Neural cell (in vitro differentiated cells): ENCODE measurements around the gene HIVEP3. TPM values are rescaled to one million over a fixed set of nuclear protein-coding genes. Genes with fewer than 3 reads are reported as not detected.

ENCODE experiments used
- H2AFZ ChIP-seq: fragments of 200-600, 300-800 bp; sonication (generic), shearing (Covaris generic); 2 replicates; pipeline ENCODE4 v1.6.0; 2014; ENCODE audit warnings: low read depth, mild to moderate bottlenecking, antibody characterized with exemption, low read length, moderate library complexity
- H3F3A ChIP-seq: fragments of 200-600 bp; shearing (Covaris generic); 2 replicates; pipeline ENCODE4 v1.6.1; 2016; ENCODE audit warnings: mild to moderate bottlenecking, moderate library complexity, mixed read lengths, antibody characterized with exemption, low read length; ENCODE audit not compliant: insufficient read depth, poor library complexity, severe bottlenecking
- H3K27ac ChIP-seq: fragments of 200-600, 300-800 bp; sonication (generic), shearing (Covaris generic); 2 replicates; pipeline ENCODE4 v1.5.1; 2014; ENCODE audit warnings: mild to moderate bottlenecking, low read length, moderate library complexity
- H3K27me3 ChIP-seq: fragments of 300-800, 200-600 bp; sonication (generic), shearing (Covaris generic); 2 replicates; pipeline ENCODE4 v1.6.0; 2014; ENCODE audit warnings: mild to moderate bottlenecking, low read depth, low read length, moderate library complexity; ENCODE audit not compliant: insufficient read depth
- H3K36me3 ChIP-seq: fragments of 300-800, 200-600 bp; sonication (generic), shearing (Covaris generic); 2 replicates; pipeline ENCODE4 v1.5.1; 2014; ENCODE audit warnings: mild to moderate bottlenecking, antibody characterized with exemption, low read length, moderate library complexity; ENCODE audit not compliant: insufficient read depth
- H3K4me2 ChIP-seq: fragments of 300-800, 200-600 bp; sonication (generic), shearing (Covaris generic); 2 replicates; pipeline ENCODE4 v1.6.0; 2014; ENCODE audit warnings: mild to moderate bottlenecking, low read length
- H3K4me3 ChIP-seq: fragments of 300-800, 200-600 bp; sonication (generic), shearing (Covaris generic); 2 replicates; pipeline ENCODE4 v1.5.1; 2014; ENCODE audit warnings: mild to moderate bottlenecking, low read length, moderate library complexity
- H3K79me2 ChIP-seq: fragments of 200-600 bp; shearing (Covaris generic); replicated peaks from 2 replicates; pipeline ENCODE4 v1.6.0; 2014; ENCODE audit warnings: mild to moderate bottlenecking, low read length, moderate library complexity; ENCODE audit not compliant: insufficient read depth
- H3K9ac ChIP-seq: fragments of 300-800, 200-600 bp; sonication (generic), shearing (Covaris generic); 2 replicates; pipeline ENCODE4 v1.6.1; 2016; ENCODE audit warnings: mild to moderate bottlenecking, low read length, mixed read lengths
- H3K9me2 ChIP-seq: fragments of 200-600 bp; shearing (Covaris generic); 2 replicates; pipeline ENCODE4 v1.6.1; 2016; ENCODE audit warnings: mild to moderate bottlenecking, low read length, mixed read lengths; ENCODE audit not compliant: insufficient read depth
- H3K9me3 ChIP-seq: fragments of 200-600, 300-800 bp; sonication (generic), shearing (Covaris generic); 2 replicates; pipeline ENCODE4 v1.6.1; 2016; ENCODE audit warnings: mild to moderate bottlenecking, mixed run types, low read length, moderate library complexity, mixed read lengths
- H4K20me1 ChIP-seq: fragments of 200-600 bp; shearing (Covaris generic); 2 replicates; pipeline ENCODE4 v1.6.1; 2016; ENCODE audit warnings: mild to moderate bottlenecking, mixed run types; ENCODE audit not compliant: insufficient read depth
- EP300 ChIP-seq: fragments of 450-650 bp; conservative IDR thresholded peaks from 2 replicates; pipeline ENCODE4 v1.6.1; 2014; ENCODE audit warnings: antibody characterized with exemption, mild to moderate bottlenecking, moderate library complexity; ENCODE audit not compliant: poor library complexity, severe bottlenecking
- EZH2 ChIP-seq: fragments of 200-600, 300-800 bp; shearing (Covaris generic), sonication (generic); IDR thresholded peaks from 2 replicates; pipeline ENCODE4 v1.6.1; 2014; ENCODE audit warnings: antibody characterized with exemption, low read length, borderline replicate concordance, mild to moderate bottlenecking; ENCODE audit not compliant: insufficient read depth, poor library complexity, severe bottlenecking
- MXI1 ChIP-seq: fragments of 450-650 bp; conservative IDR thresholded peaks from 2 replicates; pipeline ENCODE4 v1.6.1; 2014; ENCODE audit warnings: antibody characterized with exemption, mild to moderate bottlenecking; ENCODE audit not compliant: poor library complexity, severe bottlenecking
- POLR2AphosphoS5 ChIP-seq: IDR thresholded peaks from 2 replicates; pipeline ENCODE4 v1.6.1; 2012
- RAD21 ChIP-seq: fragments of 450-650 bp; conservative IDR thresholded peaks from 2 replicates; pipeline ENCODE4 v1.6.1; 2014; ENCODE audit warnings: antibody characterized with exemption, mild to moderate bottlenecking, moderate library complexity
- SMC3 ChIP-seq: fragments of 450-650 bp; conservative IDR thresholded peaks from 2 replicates; pipeline ENCODE4 v1.6.1; 2014; ENCODE audit warnings: antibody characterized with exemption, mild to moderate bottlenecking, moderate library complexity; ENCODE audit not compliant: poor library complexity
- TAF1 ChIP-seq: IDR thresholded peaks from 2 replicates; pipeline ENCODE4 v1.6.1; 2012; ENCODE audit warnings: low read depth
- polyA plus RNA-seq: library from polyadenylated mRNA; depleted of rRNA; stranded (reverse); fragments of >200 nt; gene quantifications from 2 replicates; pipeline ENCODE4 v1.2.3, GENCODE V29; 2014
- TF ChIP-seq, protein P1 (sequence below): fragments of 450-650 bp; IDR thresholded peaks from 2 replicates; pipeline ENCODE4 v1.5.1; 2014; ENCODE audit warnings: antibody characterized with exemption, mild to moderate bottlenecking, moderate library complexity; ENCODE audit not compliant: poor library complexity, severe bottlenecking
- TF ChIP-seq, protein P2 (sequence below): IDR thresholded peaks from 2 replicates; pipeline ENCODE4 v1.6.1; 2012; ENCODE audit warnings: borderline replicate concordance

HIVEP3 gene
- polyA plus RNA-seq, 1 donor from 2014 or later, result 2.6 TPM

DNA sequence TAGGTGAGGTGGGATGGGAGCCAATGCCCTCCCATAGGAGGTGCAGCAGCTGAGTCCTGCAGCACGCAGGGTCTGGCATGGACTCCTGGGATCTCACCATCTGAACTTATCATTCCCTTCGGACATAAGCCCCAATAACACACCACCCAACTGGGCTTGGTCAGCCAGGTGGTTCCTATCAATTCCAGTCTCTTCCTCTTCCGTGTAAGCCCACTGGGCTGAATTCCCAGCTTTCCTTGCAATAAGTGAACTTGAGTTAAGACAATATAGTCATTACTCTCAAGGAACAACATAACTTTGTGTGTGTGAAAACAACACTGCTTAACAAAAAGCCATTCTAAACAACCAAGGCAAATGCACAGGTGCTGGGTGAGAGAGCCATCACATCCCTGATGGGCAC lies 347.7 kb downstream of the HIVEP3 start:
- Histone ChIP-seq H3K9ac (no peak overlapping the region), H3K9me2 (no peaks in the 10 kb centered on the region), H3K27me3 (no peaks in the 10 kb centered on the region), H3K27ac (no peak overlapping the region), H3K4me2 (no peak overlapping the region), H3K4me3 (no peak overlapping the region), H3F3A (no peaks in the 10 kb centered on the region), H2AFZ (no peak overlapping the region), H4K20me1 (no peaks in the 10 kb centered on the region), H3K79me2 (no peaks in the 10 kb centered on the region), H3K9me3 (no peaks in the 10 kb centered on the region), H3K36me3 (no peaks in the 10 kb centered on the region)
- TF ChIP-seq, protein P1, sequence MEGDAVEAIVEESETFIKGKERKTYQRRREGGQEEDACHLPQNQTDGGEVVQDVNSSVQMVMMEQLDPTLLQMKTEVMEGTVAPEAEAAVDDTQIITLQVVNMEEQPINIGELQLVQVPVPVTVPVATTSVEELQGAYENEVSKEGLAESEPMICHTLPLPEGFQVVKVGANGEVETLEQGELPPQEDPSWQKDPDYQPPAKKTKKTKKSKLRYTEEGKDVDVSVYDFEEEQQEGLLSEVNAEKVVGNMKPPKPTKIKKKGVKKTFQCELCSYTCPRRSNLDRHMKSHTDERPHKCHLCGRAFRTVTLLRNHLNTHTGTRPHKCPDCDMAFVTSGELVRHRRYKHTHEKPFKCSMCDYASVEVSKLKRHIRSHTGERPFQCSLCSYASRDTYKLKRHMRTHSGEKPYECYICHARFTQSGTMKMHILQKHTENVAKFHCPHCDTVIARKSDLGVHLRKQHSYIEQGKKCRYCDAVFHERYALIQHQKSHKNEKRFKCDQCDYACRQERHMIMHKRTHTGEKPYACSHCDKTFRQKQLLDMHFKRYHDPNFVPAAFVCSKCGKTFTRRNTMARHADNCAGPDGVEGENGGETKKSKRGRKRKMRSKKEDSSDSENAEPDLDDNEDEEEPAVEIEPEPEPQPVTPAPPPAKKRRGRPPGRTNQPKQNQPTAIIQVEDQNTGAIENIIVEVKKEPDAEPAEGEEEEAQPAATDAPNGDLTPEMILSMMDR, result no peak
- TF ChIP-seq POLR2AphosphoS5 (no peak), SMC3 (no peak), TAF1 (no peak), EP300 (no peak), RAD21 (no peak), EZH2 (no peak), MXI1 (no peak)
- TF ChIP-seq, protein P2, sequence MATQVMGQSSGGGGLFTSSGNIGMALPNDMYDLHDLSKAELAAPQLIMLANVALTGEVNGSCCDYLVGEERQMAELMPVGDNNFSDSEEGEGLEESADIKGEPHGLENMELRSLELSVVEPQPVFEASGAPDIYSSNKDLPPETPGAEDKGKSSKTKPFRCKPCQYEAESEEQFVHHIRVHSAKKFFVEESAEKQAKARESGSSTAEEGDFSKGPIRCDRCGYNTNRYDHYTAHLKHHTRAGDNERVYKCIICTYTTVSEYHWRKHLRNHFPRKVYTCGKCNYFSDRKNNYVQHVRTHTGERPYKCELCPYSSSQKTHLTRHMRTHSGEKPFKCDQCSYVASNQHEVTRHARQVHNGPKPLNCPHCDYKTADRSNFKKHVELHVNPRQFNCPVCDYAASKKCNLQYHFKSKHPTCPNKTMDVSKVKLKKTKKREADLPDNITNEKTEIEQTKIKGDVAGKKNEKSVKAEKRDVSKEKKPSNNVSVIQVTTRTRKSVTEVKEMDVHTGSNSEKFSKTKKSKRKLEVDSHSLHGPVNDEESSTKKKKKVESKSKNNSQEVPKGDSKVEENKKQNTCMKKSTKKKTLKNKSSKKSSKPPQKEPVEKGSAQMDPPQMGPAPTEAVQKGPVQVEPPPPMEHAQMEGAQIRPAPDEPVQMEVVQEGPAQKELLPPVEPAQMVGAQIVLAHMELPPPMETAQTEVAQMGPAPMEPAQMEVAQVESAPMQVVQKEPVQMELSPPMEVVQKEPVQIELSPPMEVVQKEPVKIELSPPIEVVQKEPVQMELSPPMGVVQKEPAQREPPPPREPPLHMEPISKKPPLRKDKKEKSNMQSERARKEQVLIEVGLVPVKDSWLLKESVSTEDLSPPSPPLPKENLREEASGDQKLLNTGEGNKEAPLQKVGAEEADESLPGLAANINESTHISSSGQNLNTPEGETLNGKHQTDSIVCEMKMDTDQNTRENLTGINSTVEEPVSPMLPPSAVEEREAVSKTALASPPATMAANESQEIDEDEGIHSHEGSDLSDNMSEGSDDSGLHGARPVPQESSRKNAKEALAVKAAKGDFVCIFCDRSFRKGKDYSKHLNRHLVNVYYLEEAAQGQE, result no peak

DNA sequence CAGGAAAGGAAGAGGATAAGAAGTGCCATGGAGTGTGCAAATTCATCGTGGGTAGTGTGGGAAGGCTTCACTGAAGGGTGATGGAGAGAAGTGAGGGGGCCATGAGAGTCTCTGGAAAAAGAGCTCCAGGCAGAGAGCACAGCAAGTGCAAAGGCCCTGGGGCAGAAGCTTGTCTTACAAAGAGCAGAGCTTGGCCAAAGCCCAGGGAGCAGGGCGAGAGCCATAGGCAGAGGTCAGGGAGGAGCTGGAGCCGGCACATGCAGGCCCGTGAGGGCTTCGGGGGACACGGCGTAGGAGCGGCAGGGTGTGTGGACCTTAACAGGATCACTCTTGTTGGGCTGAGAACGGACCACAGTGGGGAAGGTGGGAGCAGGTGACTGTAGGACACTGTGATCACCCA lies 350.5 kb downstream of the HIVEP3 start:
- no peak overlapping the region for H3K27ac ChIP-seq
- TF ChIP-seq EZH2 (no peak), MXI1 (no peak), EP300 (no peak), TAF1 (no peak), RAD21 (no peak), SMC3 (no peak)
- TF ChIP-seq, protein P2, result no peak
- H3K4me3 ChIP-seq, result no peak overlapping the region
- H3K9ac ChIP-seq, result no peak overlapping the region
- no peaks in the 10 kb centered on the region for H3F3A ChIP-seq
- no peaks in the 10 kb centered on the region for H3K27me3 ChIP-seq
- H3K9me3 ChIP-seq, result no peaks in the 10 kb centered on the region
- no peaks in the 10 kb centered on the region for H3K79me2 ChIP-seq
- H4K20me1 ChIP-seq, result no peaks in the 10 kb centered on the region
- H3K36me3 ChIP-seq, result no peaks in the 10 kb centered on the region
- no peaks in the 10 kb centered on the region for H3K9me2 ChIP-seq
- H3K4me2 ChIP-seq, result no peak overlapping the region
- no peak overlapping the region for H2AFZ ChIP-seq
